Smooth muscle cell (in vitro differentiated cells): ENCODE measurements around the gene AFG1L. TPM values are rescaled to one million over a fixed set of nuclear protein-coding genes. Genes with fewer than 3 reads are reported as not detected.

Source experiments
- DNase-seq: peaks from one replicate; lab custom pipeline; 2025; ENCODE audit not compliant: unreplicated experiment; lab: John Stamatoyannopoulos, UW
- H2AFZ ChIP-seq: fragments of 200-600 bp; sonication (generic); 2 replicates; pipeline ENCODE4 v1.6.0; 2016; ENCODE audit warnings: antibody characterized with exemption, low read depth, mild to moderate bottlenecking
- H3F3A ChIP-seq: fragments of 200-600 bp; sonication (generic); 2 replicates; pipeline ENCODE4 v1.6.0; 2017; ENCODE audit warnings: antibody characterized with exemption, low read depth
- H3K27ac ChIP-seq: fragments of 200-600 bp; sonication (generic); 2 replicates; pipeline ENCODE4 v1.5.1; 2016; ENCODE audit warnings: low read depth, mild to moderate bottlenecking
- H3K27me3 ChIP-seq: fragments of 200-600 bp; sonication (generic); 2 replicates; pipeline ENCODE4 v1.6.1; 2016; ENCODE audit warnings: low read depth, mild to moderate bottlenecking
- H3K36me3 ChIP-seq: fragments of 200-600 bp; sonication (generic); 2 replicates; pipeline ENCODE4 v1.5.1; 2016; ENCODE audit warnings: low read depth
- H3K4me1 ChIP-seq: fragments of 200-600 bp; sonication (generic); 2 replicates; pipeline ENCODE4 v1.5.1; 2016; ENCODE audit warnings: low read depth
- H3K4me2 ChIP-seq: fragments of 200-600 bp; sonication (generic); 2 replicates; pipeline ENCODE4 v1.6.0; 2016; ENCODE audit warnings: mild to moderate bottlenecking
- H3K4me3 ChIP-seq: fragments of 200-600 bp; sonication (generic); 2 replicates; pipeline ENCODE4 v1.5.1; 2016; ENCODE audit warnings: mild to moderate bottlenecking
- H3K79me2 ChIP-seq: fragments of 200-600 bp; sonication (generic); 2 replicates; pipeline ENCODE4 v1.6.0; 2016; ENCODE audit warnings: low read depth, mild to moderate bottlenecking
- H3K9ac ChIP-seq: fragments of 200-600 bp; sonication (generic); 2 replicates; pipeline ENCODE4 v1.6.0; 2016; ENCODE audit warnings: low read depth
- H3K9me3 ChIP-seq: fragments of 200-600 bp; sonication (generic); replicated peaks from 2 replicates; pipeline ENCODE4 v1.5.1; 2016; ENCODE audit warnings: low read depth
- H4K20me1 ChIP-seq: fragments of 200-600 bp; sonication (generic); 2 replicates; pipeline ENCODE4 v1.6.0; 2016; ENCODE audit warnings: low read depth
- CTCF ChIP-seq: fragments of 200-600 bp; sonication (generic); IDR thresholded peaks from 2 replicates; pipeline ENCODE4 v1.5.1; 2017; ENCODE audit warnings: borderline replicate concordance, mild to moderate bottlenecking, antibody characterized with exemption; ENCODE audit not compliant: insufficient read depth, poor library complexity, severe bottlenecking
- WGBS: methylation state at CpG from one replicate; pipeline ENCODE4 v1.1.7; 2016; ENCODE audit warnings: low lambda C conversion rate; 5-methylcytosine and 5-hydroxymethylcytosine counted together
- polyA plus RNA-seq: library from polyadenylated mRNA; unstranded; fragments of >200 nt; fragmentation: Nextera tagmentation; extraction: Ambion mirVana; gene quantifications from 2 replicates; pipeline ENCODE4 v1.2.1, GENCODE V29; 2016
- total RNA-seq: library from RNA; depleted of rRNA; stranded (reverse); fragments of >200 nt; gene quantifications from 2 replicates; pipeline ENCODE4 v1.2.3, GENCODE V29; 2014

Gene AFG1L
- total and polyA plus RNA-seq, 2 experiments from 2014 or later: 4.0 to 5.7 TPM

GRCh38 chr6:108464418-108465097, 169.7 kb downstream of the AFG1L start:
- Histone ChIP-seq H3K27ac (no peak overlapping the region), H3K9ac (no peak overlapping the region), H3K36me3 (no peaks in the 10 kb centered on the region), H3K4me1 (peaks cover 19% of the 10 kb centered on the region), H3K9me3 (no peaks in the 10 kb centered on the region), H2AFZ (no peak overlapping the region), H4K20me1 (no peaks in the 10 kb centered on the region), H3K27me3 (no peaks in the 10 kb centered on the region), H3K4me2 (no peak overlapping the region), H3K79me2 (no peaks in the 10 kb centered on the region), H3F3A (no peaks in the 10 kb centered on the region), H3K4me3 (no peak overlapping the region)
- no peak for TF ChIP-seq CTCF
- DNase-seq: no peak
- WGBS: 71% methylated on average over 5 of the region's 5 CpGs

- no peak overlapping the region for H3K4me2 ChIP-seq
- no peak overlapping the region for H3K9ac ChIP-seq
- no peak for TF ChIP-seq CTCF
- no peak overlapping the region for H3K27ac ChIP-seq
- no peaks in the 10 kb centered on the region for H3K9me3 ChIP-seq
- no peaks in the 10 kb centered on the region for H3F3A ChIP-seq
- 90% methylated on average over 2 of the region's 2 CpGs for WGBS
- no peaks in the 10 kb centered on the region for H3K79me2 ChIP-seq
- no peak overlapping the region for H2AFZ ChIP-seq
- no peak overlapping the region for H3K4me3 ChIP-seq
- no peaks in the 10 kb centered on the region for H3K27me3 ChIP-seq
- H4K20me1 ChIP-seq: no peaks in the 10 kb centered on the region
- peaks cover 19% of the 10 kb centered on the region for H3K4me1 ChIP-seq
- no peak for DNase-seq
- H3K36me3 ChIP-seq: no peaks in the 10 kb centered on the region
These were observed 170.2 kb downstream of the AFG1L start for GRCh38 chr6:108465098-108465495.

- H3K79me2 ChIP-seq: no peaks in the 10 kb centered on the region
- H3K4me3 ChIP-seq: no peak overlapping the region
- no peaks in the 10 kb centered on the region for H3F3A ChIP-seq
- no peak for TF ChIP-seq CTCF
- H3K36me3 ChIP-seq: no peaks in the 10 kb centered on the region
- no peaks in the 10 kb centered on the region for H4K20me1 ChIP-seq
- H3K9ac ChIP-seq: no peak overlapping the region
- H3K27ac ChIP-seq: no peak overlapping the region
- H3K9me3 ChIP-seq: no peaks in the 10 kb centered on the region
- no peaks in the 10 kb centered on the region for H3K27me3 ChIP-seq
- H3K4me2 ChIP-seq: no peak overlapping the region
- no peak overlapping the region for H2AFZ ChIP-seq
- no peak for DNase-seq
- WGBS: 88% methylated on average over 1 of the region's 1 CpG
- H3K4me1 ChIP-seq: peaks cover 12% of the 10 kb centered on the region
These were observed 173.5 kb downstream of the AFG1L start for GRCh38 chr6:108468346-108468745.

GRCh38 chr6:108469316-108469715, 174.5 kb downstream of the AFG1L start:
- Histone ChIP-seq H3K4me1 (peaks cover 8% of the 10 kb centered on the region), H3K4me2 (no peak overlapping the region), H3K27me3 (no peaks in the 10 kb centered on the region), H3K27ac (no peak overlapping the region), H2AFZ (no peak overlapping the region), H3K9me3 (no peaks in the 10 kb centered on the region), H4K20me1 (no peaks in the 10 kb centered on the region), H3K9ac (no peak overlapping the region), H3F3A (no peaks in the 10 kb centered on the region), H3K4me3 (no peak overlapping the region), H3K79me2 (no peaks in the 10 kb centered on the region), H3K36me3 (no peaks in the 10 kb centered on the region)
- WGBS: 81% methylated on average over 1 of the region's 1 CpG
- DNase-seq: no peak
- no peak for TF ChIP-seq CTCF
